Esophagus muscularis mucosa (tissue), 4 donors: Measurements from ENCODE around the gene IKZF3.

Experiments used
- EP300 ChIP-seq: sonication (generic); formaldehyde crosslinking; IDR thresholded peaks from one replicate; pipeline ENCODE4 v1.6.1; 2017; ENCODE audit warnings: antibody characterized with exemption
- POLR2A ChIP-seq: fragments of 450-650 bp; IDR thresholded peaks from one replicate; pipeline ENCODE4 v1.6.1; 2017; ENCODE audit warnings: antibody characterized with exemption, moderate library complexity, mild to moderate bottlenecking, low read depth
- POLR2AphosphoS5 ChIP-seq, 2 donors: sonication (generic); formaldehyde crosslinking; IDR thresholded peaks; one replicate each; pipeline ENCODE4 v1.6.1; 2017; ENCODE audit warnings: antibody characterized with exemption in 2 of 2
- TF ChIP-seq, protein P1 (sequence below), 3 experiments: fragments of 200-600 bp in 2 of 3; fragments of 450-650 bp in 1 of 3; sonication (generic) in 2 of 3; IDR thresholded peaks; one replicate each; pipeline ENCODE4 v1.5.1; 2017 to 2019; ENCODE audit warnings: antibody characterized with exemption in 3 of 3, mild to moderate bottlenecking in 2 of 3, moderate library complexity in 1 of 3

GRCh38 chr17:39747745-39748144, 116.4 kb downstream of the IKZF3 start:
- TF ChIP-seq, protein P1, sequence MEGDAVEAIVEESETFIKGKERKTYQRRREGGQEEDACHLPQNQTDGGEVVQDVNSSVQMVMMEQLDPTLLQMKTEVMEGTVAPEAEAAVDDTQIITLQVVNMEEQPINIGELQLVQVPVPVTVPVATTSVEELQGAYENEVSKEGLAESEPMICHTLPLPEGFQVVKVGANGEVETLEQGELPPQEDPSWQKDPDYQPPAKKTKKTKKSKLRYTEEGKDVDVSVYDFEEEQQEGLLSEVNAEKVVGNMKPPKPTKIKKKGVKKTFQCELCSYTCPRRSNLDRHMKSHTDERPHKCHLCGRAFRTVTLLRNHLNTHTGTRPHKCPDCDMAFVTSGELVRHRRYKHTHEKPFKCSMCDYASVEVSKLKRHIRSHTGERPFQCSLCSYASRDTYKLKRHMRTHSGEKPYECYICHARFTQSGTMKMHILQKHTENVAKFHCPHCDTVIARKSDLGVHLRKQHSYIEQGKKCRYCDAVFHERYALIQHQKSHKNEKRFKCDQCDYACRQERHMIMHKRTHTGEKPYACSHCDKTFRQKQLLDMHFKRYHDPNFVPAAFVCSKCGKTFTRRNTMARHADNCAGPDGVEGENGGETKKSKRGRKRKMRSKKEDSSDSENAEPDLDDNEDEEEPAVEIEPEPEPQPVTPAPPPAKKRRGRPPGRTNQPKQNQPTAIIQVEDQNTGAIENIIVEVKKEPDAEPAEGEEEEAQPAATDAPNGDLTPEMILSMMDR (IDR thresholded peaks at IDR 0.05) = no peak
- TF ChIP-seq POLR2AphosphoS5 (IDR thresholded peaks at IDR 0.05) (no peak), EP300 (no peak), POLR2A (no peak)
